Skeletal muscle tissue (tissue), 4 donors: ENCODE data around the gene FOXF1. TPM values are rescaled to one million over a fixed set of nuclear protein-coding genes. Genes with fewer than 3 reads are reported as not detected.

ENCODE experiments used
- H3K27ac ChIP-seq: one replicate; pipeline ENCODE4 v1.7.0; 2013; ENCODE audit warnings: mild to moderate bottlenecking, low read depth, low read length, inconsistent platforms
- H3K27me3 ChIP-seq, 3 donors: one replicate each; pipeline ENCODE4 v1.7.0; 2013; ENCODE audit warnings: low read length in 3 of 3; ENCODE audit not compliant: control insufficient read depth in 3 of 3, insufficient read depth in 3 of 3
- H3K36me3 ChIP-seq, 3 donors: one replicate each; pipeline ENCODE4 v1.7.0; 2013; ENCODE audit warnings: low read length in 3 of 3; ENCODE audit not compliant: control insufficient read depth in 3 of 3, insufficient read depth in 3 of 3
- H3K4me1 ChIP-seq, 3 donors: one replicate each; pipeline ENCODE4 v1.7.0; 2013; ENCODE audit warnings: low read length in 3 of 3, mild to moderate bottlenecking in 3 of 3; ENCODE audit not compliant: control insufficient read depth in 3 of 3, insufficient read depth in 3 of 3
- H3K4me3 ChIP-seq, 3 donors: one replicate each; pipeline ENCODE4 v1.7.0; 2013; ENCODE audit warnings: low read length in 3 of 3
- H3K9ac ChIP-seq, 3 donors: one replicate each; pipeline ENCODE4 v1.7.0; 2013; ENCODE audit warnings: low read length in 3 of 3, mild to moderate bottlenecking in 3 of 3, moderate library complexity in 2 of 3, low read depth in 1 of 3
- H3K9me3 ChIP-seq, 3 donors: one replicate each; pipeline ENCODE4 v1.7.0; 2013; ENCODE audit warnings: low read length in 3 of 3; ENCODE audit not compliant: control insufficient read depth in 3 of 3
- total RNA-seq: library from RNA; depleted of rRNA; stranded (reverse); fragments of >200 nt; gene quantifications from one replicate; pipeline ENCODE4 v1.2.3, GENCODE V29; 2014
- donor health status: Osteomylitis.

FOXF1 gene
- total RNA-seq, 1 donor from 2014 or later: not detected

GRCh38 chr16:86554599-86554916 is 44.2 kb downstream of the FOXF1 start:
- peak overlapping the region; percentile 93 to 99 (median 97) for H3K4me3 ChIP-seq
- H3K27ac ChIP-seq: peak overlapping the region; percentile 93
- peaks cover 26 to 36% (median 32%) of the 10 kb centered on the region in 3 donors for H3K4me1 ChIP-seq
- H3K9ac ChIP-seq: peak overlapping the region; percentile 97 to 100 (median 98)
- no peaks in the 10 kb centered on the region for H3K9me3 ChIP-seq
- H3K27me3 ChIP-seq: peaks cover 0 to 5% (median 3%) of the 10 kb centered on the region in 3 donors
- peaks cover 8 to 21% (median 18%) of the 10 kb centered on the region in 3 donors for H3K36me3 ChIP-seq

- H3K9ac ChIP-seq: peak within 1 kb of the TSS; percentile 97 to 100 (median 98)
Observed at GRCh38 chr16:86554917-86555703, 44.8 kb downstream of the FOXF1 start, which contains the start of gene MTHFSD. Gene MTHFSD, minus strand, starts transcription at chr16:86555235. Its CDS starts 51 bp downstream, at chr16:86555184.

GRCh38 chr16:86555704-86556075 is 45.4 kb downstream of the FOXF1 start:
- Histone ChIP-seq H3K4me3 (peak overlapping the region; percentile 93 to 99 (median 97)), H3K36me3 (peaks cover 6 to 13% (median 9%) of the 10 kb centered on the region in 3 donors), H3K9me3 (no peaks in the 10 kb centered on the region), H3K27me3 (peaks cover 0 to 9% (median 5%) of the 10 kb centered on the region in 3 donors), H3K9ac (peak overlapping the region; percentile 84 to 100 (median 98)), H3K27ac (peak overlapping the region; percentile 93), H3K4me1 (peaks cover 19 to 27% (median 24%) of the 10 kb centered on the region in 3 donors)

More at GRCh38 chr16:86554917-86555703, 44.8 kb downstream of the FOXF1 start, which contains the start of gene MTHFSD:
- H3K36me3 ChIP-seq: peaks cover 6 to 16% (median 15%) of the 10 kb centered on the region in 3 donors
- H3K4me1 ChIP-seq: peaks cover 22 to 30% (median 26%) of the 10 kb centered on the region in 3 donors
- H3K4me3 ChIP-seq: peak within 1 kb of the TSS; percentile 93 to 99 (median 97)
- H3K9me3 ChIP-seq: no peaks in the 10 kb centered on the region
- peaks cover 0 to 7% (median 5%) of the 10 kb centered on the region in 3 donors for H3K27me3 ChIP-seq
- peak within 1 kb of the TSS; percentile 93 for H3K27ac ChIP-seq

- peaks cover 5 to 8% (median 5%) of the 10 kb centered on the region in 3 donors for H3K36me3 ChIP-seq
- H3K9ac ChIP-seq: peak overlapping the region in 1 of 3 donors; percentile 41
- H3K27ac ChIP-seq: peak overlapping the region; percentile 93
- H3K4me3 ChIP-seq: peak overlapping the region in 2 of 3 donors; percentile 22 to 93
- H3K9me3 ChIP-seq: no peaks in the 10 kb centered on the region
- H3K4me1 ChIP-seq: peaks cover 19 to 27% (median 22%) of the 10 kb centered on the region in 3 donors
- H3K27me3 ChIP-seq: peaks cover 4 to 16% (median 12%) of the 10 kb centered on the region in 3 donors
Observed at GRCh38 chr16:86556576-86556975, 46.2 kb downstream of the FOXF1 start.

GRCh38 chr16:86557587-86557986 is 47.3 kb downstream of the FOXF1 start:
- Histone ChIP-seq H3K4me1 (peaks cover 19 to 27% (median 22%) of the 10 kb centered on the region in 3 donors), H3K27me3 (peaks cover 6 to 19% (median 15%) of the 10 kb centered on the region in 3 donors), H3K4me3 (no peak overlapping the region), H3K27ac (no peak overlapping the region), H3K9me3 (no peaks in the 10 kb centered on the region), H3K36me3 (peaks cover 0 to 3% (median 2%) of the 10 kb centered on the region in 3 donors), H3K9ac (no peak overlapping the region)

- Histone ChIP-seq H3K9me3 (no peaks in the 10 kb centered on the region), H3K27me3 (peaks cover 9 to 27% (median 15%) of the 10 kb centered on the region in 3 donors), H3K27ac (no peak overlapping the region), H3K9ac (no peak overlapping the region), H3K36me3 (peaks cover 0 to 2% (median 0%) of the 10 kb centered on the region in 3 donors), H3K4me3 (no peak overlapping the region), H3K4me1 (peaks cover 19 to 27% (median 26%) of the 10 kb centered on the region in 3 donors)
Observed at GRCh38 chr16:86558355-86559193, 48.2 kb downstream of the FOXF1 start.

GRCh38 chr16:86559802-86560305 is 49.5 kb downstream of the FOXF1 start:
- Histone ChIP-seq H3K9ac (no peak overlapping the region), H3K27me3 (peaks cover 22 to 38% (median 25%) of the 10 kb centered on the region in 3 donors), H3K4me3 (no peak overlapping the region), H3K36me3 (peaks cover 0 to under 1% (median 0%) of the 10 kb centered on the region in 3 donors), H3K4me1 (peaks cover 19 to 22% (median 20%) of the 10 kb centered on the region in 3 donors), H3K27ac (no peak overlapping the region), H3K9me3 (no peaks in the 10 kb centered on the region)

GRCh38 chr16:86562356-86562755 is 52.0 kb downstream of the FOXF1 start:
- no peaks in the 10 kb centered on the region for H3K36me3 ChIP-seq
- H3K4me3 ChIP-seq: no peak overlapping the region
- H3K9me3 ChIP-seq: no peaks in the 10 kb centered on the region
- peaks cover 39 to 60% (median 47%) of the 10 kb centered on the region in 3 donors for H3K27me3 ChIP-seq
- no peak overlapping the region for H3K9ac ChIP-seq
- peaks cover 4 to 10% (median 9%) of the 10 kb centered on the region in 3 donors for H3K4me1 ChIP-seq
- H3K27ac ChIP-seq: no peak overlapping the region

GRCh38 chr16:86563469-86564345 is 53.4 kb downstream of the FOXF1 start:
- Histone ChIP-seq H3K9ac (no peak overlapping the region), H3K4me1 (peaks cover 4 to 10% (median 9%) of the 10 kb centered on the region in 3 donors), H3K27ac (no peak overlapping the region), H3K9me3 (no peaks in the 10 kb centered on the region), H3K36me3 (no peaks in the 10 kb centered on the region), H3K27me3 (peaks cover 41 to 70% (median 54%) of the 10 kb centered on the region in 3 donors), H3K4me3 (peak overlapping the region in 1 of 3 donors; percentile 10)
